Measurements from ENCODE around the gene ATP13A2.

Gene ATP13A2

DNA sequence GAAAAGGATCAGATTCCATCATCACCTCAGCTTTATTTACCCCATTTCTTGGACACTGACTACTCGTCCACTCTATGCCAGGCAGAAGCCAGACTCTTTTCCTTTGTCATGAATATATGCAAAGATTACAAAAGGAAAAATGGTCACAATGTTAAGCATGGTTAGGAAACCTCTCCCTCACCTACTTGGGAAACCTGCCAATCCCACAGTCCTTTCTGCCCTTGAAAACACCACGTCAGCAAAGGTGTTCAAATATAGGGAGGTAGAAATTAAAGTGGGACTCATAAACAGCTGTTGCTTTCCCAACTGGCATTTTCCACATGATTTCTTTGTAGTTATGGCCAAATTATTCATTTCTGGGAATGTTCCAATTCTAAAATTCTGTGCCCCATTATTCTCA is 16.2 kb upstream of the ATP13A2 start:
- DNase-seq = no peak

DNA sequence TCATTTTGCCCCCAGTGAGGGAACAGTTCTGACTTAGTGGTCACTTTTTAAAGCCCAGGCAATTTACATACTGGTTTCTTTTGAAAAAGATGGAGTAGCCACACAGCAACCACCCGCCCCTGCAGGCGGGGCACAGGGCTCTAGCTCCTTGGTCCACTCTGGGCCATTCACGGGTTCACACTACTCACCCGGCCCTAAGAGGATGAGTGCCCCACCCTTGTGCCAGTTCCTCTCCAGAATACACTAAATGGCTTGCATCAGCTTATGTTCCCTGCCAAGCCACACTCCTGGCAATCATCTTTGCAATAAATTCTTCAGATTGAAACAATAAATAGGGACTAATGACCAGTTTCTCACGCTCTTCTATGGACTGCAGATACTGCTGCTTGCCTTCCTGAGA is 15.7 kb upstream of the ATP13A2 start:
- DNase-seq = no peak

GRCh38 chr1:17024721-17025120 is 13.0 kb upstream of the ATP13A2 start:
- DNase-seq = no peak

DNA sequence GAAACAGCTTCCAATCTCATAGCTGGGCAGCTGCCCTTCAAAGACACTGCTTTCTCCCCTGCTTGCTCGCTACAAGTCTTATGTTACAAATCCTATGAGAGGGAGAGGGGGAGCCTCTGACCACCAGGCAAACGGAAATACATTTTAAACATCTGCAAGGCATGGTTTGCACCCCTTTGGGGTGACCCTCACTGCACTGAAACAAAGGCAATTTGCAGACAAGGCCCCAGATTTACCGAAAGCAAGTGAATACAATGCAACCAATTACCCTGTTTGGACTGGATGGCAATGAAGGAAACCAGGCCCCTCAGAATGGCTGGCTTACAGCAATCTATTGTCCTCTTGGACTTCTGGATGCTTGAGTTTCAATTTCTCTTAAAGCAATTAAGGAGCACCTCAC is 11.8 kb upstream of the ATP13A2 start:
- DNase-seq = no peak

DNA sequence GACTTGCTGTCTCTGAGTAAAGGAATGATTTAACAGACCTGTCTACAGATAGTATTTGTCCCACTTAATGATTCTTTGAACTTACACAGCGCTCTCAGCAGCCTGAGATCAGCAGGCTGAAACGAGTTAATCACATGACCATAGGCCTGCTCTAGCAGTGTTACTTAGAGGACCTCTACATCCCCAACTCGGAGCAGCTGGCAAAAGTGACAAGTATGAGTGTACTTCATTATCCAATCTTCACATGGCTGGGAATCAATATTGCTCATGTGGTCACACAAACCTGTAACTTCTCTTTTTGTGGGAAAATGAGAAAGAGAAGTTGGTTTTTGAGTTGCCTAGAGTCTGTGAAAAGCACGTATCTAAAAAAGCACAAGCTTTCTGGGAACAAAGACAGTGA is 11.4 kb upstream of the ATP13A2 start:
- no peak for DNase-seq

DNA sequence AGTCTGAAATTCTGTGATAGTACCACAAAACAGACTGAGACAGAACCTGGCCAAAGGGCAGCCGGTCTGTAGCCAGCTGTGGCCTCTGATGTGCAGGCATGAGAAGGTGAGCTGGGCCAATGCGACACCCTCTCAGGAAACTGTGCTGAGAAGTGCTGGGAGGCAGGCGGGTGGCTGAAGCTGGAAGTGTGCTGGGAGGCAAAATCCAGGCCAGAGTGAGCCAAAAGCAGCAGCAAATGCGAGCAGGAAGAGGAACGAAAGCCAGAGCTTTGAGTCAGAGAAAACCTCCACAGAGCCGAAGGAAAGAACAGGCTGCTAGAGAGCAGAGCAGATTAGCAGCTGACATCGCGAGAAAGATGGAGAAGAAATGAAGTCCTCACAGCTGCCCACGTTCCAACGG is 10.2 kb upstream of the ATP13A2 start:
- no peak for DNase-seq

GRCh38 chr1:17020502-17020901 is 8.8 kb upstream of the ATP13A2 start:
- DNase-seq = no peak

- DNase-seq = no peak
These were observed 7.1 kb upstream of the ATP13A2 start for GRCh38 chr1:17018849-17019248.

- no peak for DNase-seq
These were observed 5.7 kb upstream of the ATP13A2 start for GRCh38 chr1:17017435-17017834.

- no peak for DNase-seq
These were observed 4.6 kb upstream of the ATP13A2 start for GRCh38 chr1:17016317-17016661.

DNA sequence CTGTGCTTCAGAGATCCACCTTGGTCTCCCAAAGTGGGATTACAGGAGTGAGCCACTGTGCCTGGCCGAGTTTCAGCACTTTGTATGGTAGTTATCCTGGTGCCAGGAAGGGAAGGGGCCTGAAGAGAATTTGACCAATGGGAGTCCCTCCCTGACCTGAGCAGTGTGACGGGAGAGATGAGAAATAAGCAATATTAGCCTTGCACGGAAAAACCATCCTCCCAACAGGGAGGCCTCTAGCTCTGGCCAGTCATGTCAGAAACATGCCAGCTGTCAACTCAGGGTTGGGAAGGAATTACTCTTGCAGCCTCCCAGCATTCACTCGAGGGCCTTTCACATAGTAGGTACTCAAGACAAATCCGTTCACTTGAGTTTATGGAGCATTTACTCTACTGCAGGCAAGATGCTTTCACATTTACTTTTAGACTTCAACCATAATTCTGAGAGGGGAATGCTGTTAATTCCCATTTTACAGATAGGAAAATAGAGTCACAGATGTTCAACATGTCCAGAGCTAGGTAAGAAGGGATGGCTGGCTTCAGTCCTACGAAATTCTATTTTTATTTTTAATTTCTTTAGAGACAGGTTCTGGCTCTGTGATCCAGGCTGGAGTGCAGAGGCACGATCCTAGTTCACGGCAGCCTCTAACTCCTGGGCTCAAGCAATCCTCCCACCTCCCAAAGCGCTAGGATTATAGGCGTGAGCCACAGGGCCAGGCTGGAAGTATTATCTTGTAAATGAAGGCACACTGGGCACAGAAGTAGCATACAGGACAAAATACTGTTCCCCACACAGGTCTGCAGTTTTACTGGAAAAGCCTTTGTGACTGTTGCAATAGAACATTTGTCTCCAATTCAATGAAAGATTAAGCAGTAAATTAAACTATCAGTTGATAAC is 3.2 kb upstream of the ATP13A2 start:
- no peak for DNase-seq

GRCh38 chr1:17013491-17014320 is 2.0 kb upstream of the ATP13A2 start:
- no peak for DNase-seq

DNA sequence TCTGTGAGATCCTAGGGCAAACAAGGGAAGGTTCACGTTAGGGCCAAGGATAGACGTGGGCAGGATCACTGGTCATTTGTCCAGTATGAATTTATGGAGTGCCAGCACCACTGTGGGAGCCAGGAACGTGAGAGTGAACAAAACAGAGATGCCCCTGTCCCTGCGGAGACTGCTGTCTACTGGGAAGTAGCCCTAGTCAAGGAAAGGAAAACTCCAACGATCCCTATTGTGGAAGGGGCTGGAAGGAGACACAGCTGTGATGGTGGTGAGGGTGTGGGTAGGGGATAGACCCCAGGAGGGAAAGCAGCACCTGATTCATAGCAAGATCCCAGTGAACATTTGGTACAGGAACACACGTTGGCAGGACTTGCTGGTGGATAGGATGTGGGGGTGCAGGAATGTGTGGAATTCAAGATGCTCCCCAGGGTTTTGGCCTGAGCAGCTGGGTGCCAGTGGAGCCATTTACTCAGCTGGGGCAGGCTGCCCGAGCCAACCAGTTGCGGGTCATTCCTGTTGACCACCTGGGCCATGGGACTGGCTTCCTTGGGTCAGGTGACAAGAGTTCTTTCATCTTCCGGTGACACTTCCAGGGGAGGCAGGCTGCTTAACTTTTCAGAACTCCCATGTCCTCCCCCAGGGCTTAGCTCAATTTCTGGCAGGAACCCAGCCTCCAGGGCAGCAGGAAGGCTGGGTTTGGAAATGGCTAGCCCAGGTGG is 1.2 kb upstream of the ATP13A2 start:
- no peak for DNase-seq

GRCh38 chr1:17011092-17011438 is 663 bp downstream of the ATP13A2 start:
- no peak for DNase-seq

- DNase-seq = no peak
These were observed 2.0 kb downstream of the ATP13A2 start for GRCh38 chr1:17009706-17010105.

DNA sequence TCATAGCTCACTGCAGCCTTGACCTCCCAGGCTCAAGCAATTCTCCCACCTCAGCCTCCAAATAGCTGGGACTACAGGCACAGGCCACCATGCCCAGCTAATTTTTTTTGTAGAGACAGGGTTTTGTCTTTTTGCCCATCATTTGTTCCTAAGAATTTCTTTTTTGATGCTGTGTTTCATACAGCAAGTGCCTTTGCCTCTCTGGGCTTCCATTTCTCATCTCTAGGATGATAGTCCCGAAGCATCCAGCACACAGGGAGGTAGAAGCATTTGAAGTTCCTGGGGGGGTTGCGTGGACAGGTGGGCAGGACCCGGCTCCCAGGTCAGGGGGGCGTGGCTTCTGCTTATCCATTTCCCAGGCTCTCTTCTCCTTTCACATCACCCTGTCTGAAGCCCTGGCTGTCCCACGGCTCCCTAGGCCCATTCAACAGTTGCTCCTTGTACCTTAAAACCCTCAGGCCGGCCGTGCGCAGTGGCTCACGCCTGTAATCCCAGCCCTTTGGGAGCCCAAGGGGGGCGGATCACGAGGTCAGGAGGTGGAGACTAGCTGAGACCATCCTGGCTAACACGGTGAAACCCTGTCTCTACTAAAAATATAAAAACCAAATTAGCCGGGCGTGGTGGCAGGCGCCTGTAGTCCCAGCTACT is 3.4 kb downstream of the ATP13A2 start:
- DNase-seq = no peak

DNA sequence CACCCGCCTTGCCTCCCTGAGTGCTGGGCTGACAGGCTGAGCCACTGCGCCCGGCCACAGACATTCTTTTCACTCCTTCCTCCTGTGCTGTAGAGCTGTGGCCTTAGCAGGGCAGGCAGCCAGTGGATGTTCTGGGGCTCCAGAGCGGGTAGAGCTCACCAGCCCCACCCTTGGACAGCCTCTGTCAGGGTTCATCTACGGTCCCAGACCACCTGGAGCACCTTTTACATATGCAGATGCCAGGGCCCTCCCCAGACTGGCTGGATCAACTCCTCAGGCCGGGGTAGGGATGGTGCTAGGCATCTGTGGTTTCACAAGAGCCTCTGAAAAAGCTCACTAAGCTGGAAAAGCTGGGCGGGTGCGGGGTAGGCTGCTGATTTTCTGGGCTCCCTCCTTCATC is 4.6 kb downstream of the ATP13A2 start:
- DNase-seq = no peak

- no peak for DNase-seq
These were observed 6.4 kb downstream of the ATP13A2 start for GRCh38 chr1:17005365-17005740.

DNA sequence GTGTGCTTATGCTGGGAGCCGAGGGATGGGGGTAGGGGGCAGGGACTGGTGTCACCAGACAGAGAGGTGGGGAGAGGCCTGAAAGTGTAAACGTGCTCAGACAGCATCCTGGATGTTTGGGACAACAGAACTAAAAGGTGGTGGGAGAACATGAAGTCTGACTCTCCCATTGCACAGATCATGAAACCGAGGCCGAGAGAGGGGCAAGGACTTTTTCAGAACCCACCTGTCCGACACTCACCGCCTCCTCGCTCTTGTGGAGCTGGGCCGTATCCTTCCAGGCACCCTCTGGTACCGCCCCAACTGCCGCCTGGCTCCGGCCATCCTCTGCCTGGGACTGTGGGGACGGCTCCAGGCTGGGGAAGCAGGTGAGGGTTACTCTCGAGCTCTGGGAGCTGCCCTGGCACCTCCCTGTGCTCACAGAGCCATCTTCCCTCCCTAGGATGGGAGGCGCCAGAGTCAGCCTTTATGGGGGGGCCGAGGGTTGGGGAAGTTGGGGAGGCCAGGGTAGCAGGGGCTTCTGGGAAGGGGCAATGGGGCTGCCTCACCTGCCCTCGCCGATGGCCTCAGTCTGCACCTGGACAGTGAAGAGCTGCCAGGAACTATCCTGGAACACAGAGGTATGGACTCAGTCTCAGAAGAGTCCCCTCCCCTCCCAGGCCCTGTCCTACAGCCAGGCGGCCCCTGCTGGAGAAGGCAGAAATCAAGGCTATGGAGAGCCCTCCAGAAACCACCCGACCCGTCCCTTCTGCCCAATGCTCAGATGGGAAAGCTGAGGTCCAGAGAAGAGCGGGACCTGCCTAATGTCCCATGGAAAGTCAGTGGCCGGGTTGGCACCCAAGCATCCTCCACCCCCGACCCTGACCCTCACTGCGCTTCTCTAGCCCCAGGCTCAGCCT is 7.0 kb downstream of the ATP13A2 start:
- no peak for DNase-seq

DNA sequence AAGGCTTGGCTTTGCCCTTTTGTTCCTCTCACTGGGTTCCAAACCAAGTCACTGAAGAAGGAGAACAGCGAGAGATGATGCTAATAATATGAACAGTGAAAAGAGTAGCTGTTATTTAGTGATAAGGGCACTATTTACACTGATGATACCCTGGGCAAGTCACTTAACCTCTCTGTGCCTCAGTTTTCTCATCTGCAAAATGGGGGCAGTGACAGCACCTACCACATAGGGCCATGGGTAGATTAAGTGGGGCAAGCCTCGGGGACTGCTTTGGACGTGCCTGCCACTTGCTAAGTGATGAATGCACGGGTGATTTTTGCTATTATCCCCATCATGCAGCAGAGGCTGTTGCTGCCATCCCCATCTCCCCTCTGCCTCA is 9.2 kb downstream of the ATP13A2 start:
- no peak for DNase-seq

DNA sequence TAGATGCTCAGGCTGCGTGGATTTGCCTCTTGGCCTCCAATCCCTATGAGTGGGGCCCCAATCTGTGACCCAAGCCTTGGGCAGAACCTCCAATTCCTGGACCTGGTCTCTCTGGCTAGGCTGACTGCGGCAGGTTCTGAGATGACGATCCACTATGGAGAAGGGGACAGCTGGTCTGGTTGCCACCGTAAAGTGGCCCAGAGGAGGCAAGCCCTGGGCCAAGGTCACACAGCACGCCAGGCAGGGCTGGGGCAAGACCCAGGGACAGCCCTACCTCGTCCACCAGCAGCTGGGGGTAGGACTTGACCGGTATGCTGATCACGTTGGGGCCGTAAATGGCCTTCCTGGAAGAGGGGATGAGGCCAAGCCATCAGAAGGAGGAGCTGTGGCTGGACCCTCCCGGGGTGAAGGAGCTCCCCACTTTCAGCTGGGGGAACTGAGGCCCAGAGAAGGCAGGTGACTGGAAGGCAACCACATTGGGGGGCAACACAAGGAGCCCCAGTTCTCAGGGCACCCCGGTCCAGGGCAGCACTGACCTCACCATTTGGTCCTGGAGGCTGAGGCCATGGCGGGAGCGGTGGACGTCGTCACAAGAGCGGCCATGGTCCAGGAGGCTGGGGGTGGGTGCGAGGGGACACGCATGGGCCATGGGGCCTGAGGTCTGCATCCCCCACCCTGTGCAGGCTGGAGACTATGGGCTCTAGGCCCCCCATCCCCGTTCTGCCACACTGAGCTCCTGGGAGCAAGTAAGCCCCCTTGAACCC is 9.8 kb downstream of the ATP13A2 start:
- DNase-seq = no peak
